ENCODE data around the gene RTN3. TPM values are rescaled to one million over a fixed set of nuclear protein-coding genes. Genes with fewer than 3 reads are reported as not detected.

The RTN3 gene
- total RNA-seq, 2 experiments from 2014 or later = 34.0 to 69.3 TPM

DNA sequence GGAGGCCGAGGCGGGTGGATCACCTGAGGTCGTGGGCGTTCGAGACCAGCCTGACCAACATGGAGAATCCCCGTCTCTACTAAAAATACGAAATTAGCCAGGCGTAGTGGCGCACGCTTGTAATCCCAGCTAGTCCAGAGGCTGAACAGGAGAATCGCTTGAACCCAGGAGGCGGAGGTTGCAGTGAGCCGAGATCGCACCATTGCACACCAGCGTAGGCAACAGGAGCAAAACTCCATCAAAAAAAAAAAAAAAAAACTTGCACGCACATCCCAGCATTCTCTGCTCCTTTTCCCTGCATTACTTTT is 9.2 kb upstream of the RTN3 start:
- ChIA-PET POLR2A (interaction anchor here (1.0 to 4.9 kb wide), 4 partner anchors 9 to 77 kb away, joined by 3 to 27 read pairs (median 4); partner anchors contain the start of gene RTN3), CTCF (ENCODE audit: unreplicated experiment) (no interaction called here)
- peaks cover 14% of the 10 kb centered on the region for H3K36me3 ChIP-seq (ENCODE audit: insufficient read depth, low read length)
- intact Hi-C loops (cut with micrococcal nuclease; ENCODE audit: unreplicated experiment) = loop anchor here (5.0 kb wide), 2 partner anchors 140 to 265 kb away; partner anchors contain the start of genes NAA40 and SPINDOC
- no peak overlapping the region for H3K27ac ChIP-seq (ENCODE audit: low read depth, low read length, poor library complexity, severe bottlenecking)
- BruUV-seq (replicated peaks) = no TSS peak
- DNase-seq (ENCODE audit: low spot score) = no peak
- peak overlapping the region; percentile 76 for H3K4me3 ChIP-seq (ENCODE audit: low read depth, low read length, poor library complexity, severe bottlenecking)
- peak overlapping the region; percentile 70; the same call in 1 of the 2 replicates for H2AFZ ChIP-seq (ENCODE audit: low read length)
- TF ChIP-seq EZH2phosphoT487 (IDR thresholded peaks at IDR 0.05; ENCODE audit: borderline replicate concordance, low read depth, low read length) (no peak), CTCF (conservative IDR thresholded peaks at IDR 0.05; ENCODE audit: low read length) (no peak)
- H3K9me3 ChIP-seq (ENCODE audit: low read length) = no peaks in the 10 kb centered on the region
- H3K9me2 ChIP-seq (ENCODE audit: insufficient read depth, low read length) = no peaks in the 10 kb centered on the region
- H3K4me2 ChIP-seq (ENCODE audit: low read length) = peak overlapping the region; percentile 34
- H4K20me1 ChIP-seq (ENCODE audit: insufficient read depth, low read length) = peaks cover 8% of the 10 kb centered on the region; the same call in 1 of the 2 replicates
- H3K79me2 ChIP-seq (ENCODE audit: insufficient read depth, low read depth, low read length) = peaks cover 40% of the 10 kb centered on the region
- peaks cover 27% of the 10 kb centered on the region for H3K4me1 ChIP-seq (ENCODE audit: insufficient read depth, low read length, poor library complexity, severe bottlenecking)

GRCh38 chr11:63672936-63673539 is 8.3 kb upstream of the RTN3 start:
- TF ChIP-seq EZH2phosphoT487 (IDR thresholded peaks at IDR 0.05; ENCODE audit: borderline replicate concordance, low read depth, low read length) (no peak), CTCF (conservative IDR thresholded peaks at IDR 0.05; ENCODE audit: low read length) (no peak)
- Histone ChIP-seq H3K36me3 (ENCODE audit: insufficient read depth, low read length) (peaks cover 6% of the 10 kb centered on the region), H3K9me3 (ENCODE audit: low read length) (no peaks in the 10 kb centered on the region), H3K79me2 (ENCODE audit: insufficient read depth, low read depth, low read length) (peaks cover 31% of the 10 kb centered on the region), H3K4me1 (ENCODE audit: insufficient read depth, low read length, poor library complexity, severe bottlenecking) (peaks cover 27% of the 10 kb centered on the region), H3K4me3 (ENCODE audit: low read depth, low read length, poor library complexity, severe bottlenecking) (no peak overlapping the region), H3K27ac (ENCODE audit: low read depth, low read length, poor library complexity, severe bottlenecking) (no peak overlapping the region), H3K4me2 (ENCODE audit: low read length) (no peak overlapping the region), H3K9me2 (ENCODE audit: insufficient read depth, low read length) (no peaks in the 10 kb centered on the region), H4K20me1 (ENCODE audit: insufficient read depth, low read length) (peaks cover 5% of the 10 kb centered on the region; the same call in 1 of the 2 replicates), H2AFZ (ENCODE audit: low read length) (no peak overlapping the region)
- CTCF ChIA-PET (ENCODE audit: unreplicated experiment) = no interaction called here
- intact Hi-C loops (cut with micrococcal nuclease; ENCODE audit: unreplicated experiment) = loop anchor here (5.0 kb wide), 2 partner anchors 139 to 264 kb away; partner anchors contain the start of genes NAA40 and SPINDOC
- DNase-seq (ENCODE audit: low spot score) = no peak
- BruUV-seq (replicated peaks) = no TSS peak
- POLR2A ChIA-PET = interaction anchor here (0.9 to 4.9 kb wide), 6 partner anchors 8 to 76 kb away, joined by 3 to 27 read pairs (median 3); partner anchors contain the start of gene RTN3

GRCh38 chr11:63673579-63673978 is 7.7 kb upstream of the RTN3 start:
- intact Hi-C loops (cut with micrococcal nuclease; ENCODE audit: unreplicated experiment) = loop anchor here (5.0 kb wide), 2 partner anchors 139 to 264 kb away; partner anchors contain the start of genes NAA40 and SPINDOC

More at GRCh38 chr11:63673579-63673978, 7.7 kb upstream of the RTN3 start:
- H3K9me2 ChIP-seq (ENCODE audit: insufficient read depth, low read length) = no peaks in the 10 kb centered on the region
- no peak overlapping the region for H2AFZ ChIP-seq (ENCODE audit: low read length)
- TF ChIP-seq EZH2phosphoT487 (IDR thresholded peaks at IDR 0.05; ENCODE audit: borderline replicate concordance, low read depth, low read length) (no peak), CTCF (conservative IDR thresholded peaks at IDR 0.05; ENCODE audit: low read length) (no peak)
- H3K36me3 ChIP-seq (ENCODE audit: insufficient read depth, low read length) = peaks cover under 1% of the 10 kb centered on the region
- 0 out of 2 replicates have a peak, but pooled peaks cover under 1% of the 10 kb centered on the region for H4K20me1 ChIP-seq (ENCODE audit: insufficient read depth, low read length)
- no peak for DNase-seq (ENCODE audit: low spot score)
- peaks cover 26% of the 10 kb centered on the region for H3K79me2 ChIP-seq (ENCODE audit: insufficient read depth, low read depth, low read length)
- no peaks in the 10 kb centered on the region for H3K9me3 ChIP-seq (ENCODE audit: low read length)
- H3K27ac ChIP-seq (ENCODE audit: low read depth, low read length, poor library complexity, severe bottlenecking) = no peak overlapping the region
- ChIA-PET POLR2A (interaction anchor here (0.9 to 4.9 kb wide), 4 partner anchors 8 to 15 kb away, joined by 3 to 27 read pairs (median 6); partner anchors contain the start of gene RTN3), CTCF (ENCODE audit: unreplicated experiment) (interaction anchor here (0.8 kb wide), 1 partner anchor 11 kb away, joined by 3 read pairs; no protein-coding TSS in a partner anchor)
- H3K4me3 ChIP-seq (ENCODE audit: low read depth, low read length, poor library complexity, severe bottlenecking) = no peak overlapping the region
- H3K4me2 ChIP-seq (ENCODE audit: low read length) = no peak overlapping the region
- H3K4me1 ChIP-seq (ENCODE audit: insufficient read depth, low read length, poor library complexity, severe bottlenecking) = peaks cover 24% of the 10 kb centered on the region
- no TSS peak for BruUV-seq (replicated peaks)

Data from OCI-LY7 (cell line).